ENCODE results near the gene LCN10. TPM values are rescaled to one million over a fixed set of nuclear protein-coding genes. Genes with fewer than 3 reads are reported as not detected.

The LCN10 gene
- total RNA-seq, 1 experiment from 2014 or later, result not detected

DNA sequence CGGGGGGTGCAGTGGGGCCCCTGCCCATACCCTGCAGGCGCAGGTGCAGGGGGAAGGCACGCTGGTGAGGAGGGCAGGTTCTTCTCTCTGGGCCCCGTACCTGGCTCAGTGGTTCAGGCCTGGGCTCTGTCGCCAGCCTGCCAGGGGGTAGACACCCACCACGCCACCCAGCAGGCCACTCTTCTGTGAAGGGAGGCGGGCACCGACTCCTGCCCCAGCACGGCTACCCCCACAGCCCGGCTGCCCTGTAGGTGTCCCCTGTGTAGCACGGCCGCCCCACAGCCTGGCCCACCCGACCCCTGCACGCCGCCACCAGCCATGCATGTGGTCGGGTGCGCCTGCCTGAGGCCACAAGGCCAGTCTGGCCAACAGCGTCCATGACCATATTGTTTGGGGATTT lies 3.9 kb upstream of the LCN10 start:
- no TSS peak for BruUV-seq (replicated peaks)
- Histone ChIP-seq H3K4me1 (no peaks in the 10 kb centered on the region), H3K4me3 (ENCODE audit: low read depth, low read length) (no peak overlapping the region), H3K36me3 (ENCODE audit: control insufficient read depth, insufficient read depth, low read length) (no peaks in the 10 kb centered on the region), H3K27me3 (replicated peaks; ENCODE audit: control insufficient read depth, insufficient read depth, low read length) (no peaks in the 10 kb centered on the region), H3K9me3 (peaks cover 2% of the 10 kb centered on the region)
- no peak overlapping the region for H3K27ac Mint-ChIP-seq (ENCODE audit: unreplicated experiment)
- H3K4me1 Mint-ChIP-seq (ENCODE audit: low read depth, unreplicated experiment), result no peaks in the 10 kb centered on the region
- TF ChIP-seq, protein P1, sequence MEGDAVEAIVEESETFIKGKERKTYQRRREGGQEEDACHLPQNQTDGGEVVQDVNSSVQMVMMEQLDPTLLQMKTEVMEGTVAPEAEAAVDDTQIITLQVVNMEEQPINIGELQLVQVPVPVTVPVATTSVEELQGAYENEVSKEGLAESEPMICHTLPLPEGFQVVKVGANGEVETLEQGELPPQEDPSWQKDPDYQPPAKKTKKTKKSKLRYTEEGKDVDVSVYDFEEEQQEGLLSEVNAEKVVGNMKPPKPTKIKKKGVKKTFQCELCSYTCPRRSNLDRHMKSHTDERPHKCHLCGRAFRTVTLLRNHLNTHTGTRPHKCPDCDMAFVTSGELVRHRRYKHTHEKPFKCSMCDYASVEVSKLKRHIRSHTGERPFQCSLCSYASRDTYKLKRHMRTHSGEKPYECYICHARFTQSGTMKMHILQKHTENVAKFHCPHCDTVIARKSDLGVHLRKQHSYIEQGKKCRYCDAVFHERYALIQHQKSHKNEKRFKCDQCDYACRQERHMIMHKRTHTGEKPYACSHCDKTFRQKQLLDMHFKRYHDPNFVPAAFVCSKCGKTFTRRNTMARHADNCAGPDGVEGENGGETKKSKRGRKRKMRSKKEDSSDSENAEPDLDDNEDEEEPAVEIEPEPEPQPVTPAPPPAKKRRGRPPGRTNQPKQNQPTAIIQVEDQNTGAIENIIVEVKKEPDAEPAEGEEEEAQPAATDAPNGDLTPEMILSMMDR (IDR thresholded peaks at IDR 0.05; ENCODE audit: insufficient read depth in 1 of 2, low read depth in 1 of 2, low read length in 1 of 2, severe bottlenecking in 1 of 2, unreplicated experiment in 1 of 2), result no peak
- CTCF ChIA-PET, result no interaction called here
- H3K36me3 Mint-ChIP-seq (ENCODE audit: insufficient read depth, unreplicated experiment), result no peaks in the 10 kb centered on the region
- H3K4me3 Mint-ChIP-seq (ENCODE audit: unreplicated experiment), result no peak overlapping the region
- no peaks in the 10 kb centered on the region for H3K27me3 Mint-ChIP-seq (ENCODE audit: insufficient read depth, unreplicated experiment)
- H3K9me3 Mint-ChIP-seq (ENCODE audit: unreplicated experiment), result peaks cover 13% of the 10 kb centered on the region
- POLR2A ChIA-PET, result no interaction called here
- intact Hi-C loops (cut with micrococcal nuclease; ENCODE audit: unreplicated experiment), result no loop called here
- DNase-seq, result no peak

DNA sequence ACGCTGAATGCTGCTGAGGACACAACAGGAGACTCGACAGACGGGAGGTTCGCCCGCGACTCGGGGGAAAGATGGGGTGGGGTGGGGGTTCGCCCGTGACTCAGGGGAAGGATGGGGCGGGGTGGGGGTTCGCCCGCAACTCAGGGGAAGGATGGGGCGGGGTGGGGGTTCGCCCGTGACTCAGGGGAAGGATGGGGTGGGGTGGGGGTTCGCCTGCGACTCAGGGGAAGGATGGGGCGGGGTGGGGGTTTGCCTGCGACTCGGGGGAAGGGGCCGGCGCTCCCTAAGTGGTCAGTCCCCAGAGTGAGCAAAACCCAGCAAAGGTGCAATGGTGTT lies 3.4 kb upstream of the LCN10 start:
- H3K4me1 ChIP-seq, result no peaks in the 10 kb centered on the region
- no peaks in the 10 kb centered on the region for H3K36me3 Mint-ChIP-seq (ENCODE audit: insufficient read depth, unreplicated experiment)
- CTCF ChIA-PET, result no interaction called here
- H3K4me1 Mint-ChIP-seq (ENCODE audit: low read depth, unreplicated experiment), result no peaks in the 10 kb centered on the region
- intact Hi-C loops (cut with micrococcal nuclease; ENCODE audit: unreplicated experiment), result no loop called here
- H3K4me3 ChIP-seq (ENCODE audit: low read depth, low read length), result no peak overlapping the region
- H3K27me3 ChIP-seq (replicated peaks; ENCODE audit: control insufficient read depth, insufficient read depth, low read length), result no peaks in the 10 kb centered on the region
- TF ChIP-seq, protein P1 (IDR thresholded peaks at IDR 0.05; ENCODE audit: insufficient read depth in 1 of 2, low read depth in 1 of 2, low read length in 1 of 2, severe bottlenecking in 1 of 2, unreplicated experiment in 1 of 2), result no peak
- no peak overlapping the region for H3K4me3 Mint-ChIP-seq (ENCODE audit: unreplicated experiment)
- POLR2A ChIA-PET, result no interaction called here
- no peaks in the 10 kb centered on the region for H3K36me3 ChIP-seq (ENCODE audit: control insufficient read depth, insufficient read depth, low read length)
- no peak for DNase-seq
- BruUV-seq (replicated peaks), result no TSS peak
- H3K27ac Mint-ChIP-seq (ENCODE audit: unreplicated experiment), result no peak overlapping the region
- H3K9me3 Mint-ChIP-seq (ENCODE audit: unreplicated experiment), result peaks cover 9% of the 10 kb centered on the region
- H3K27me3 Mint-ChIP-seq (ENCODE audit: insufficient read depth, unreplicated experiment), result no peaks in the 10 kb centered on the region
- H3K9me3 ChIP-seq, result no peaks in the 10 kb centered on the region

DNA sequence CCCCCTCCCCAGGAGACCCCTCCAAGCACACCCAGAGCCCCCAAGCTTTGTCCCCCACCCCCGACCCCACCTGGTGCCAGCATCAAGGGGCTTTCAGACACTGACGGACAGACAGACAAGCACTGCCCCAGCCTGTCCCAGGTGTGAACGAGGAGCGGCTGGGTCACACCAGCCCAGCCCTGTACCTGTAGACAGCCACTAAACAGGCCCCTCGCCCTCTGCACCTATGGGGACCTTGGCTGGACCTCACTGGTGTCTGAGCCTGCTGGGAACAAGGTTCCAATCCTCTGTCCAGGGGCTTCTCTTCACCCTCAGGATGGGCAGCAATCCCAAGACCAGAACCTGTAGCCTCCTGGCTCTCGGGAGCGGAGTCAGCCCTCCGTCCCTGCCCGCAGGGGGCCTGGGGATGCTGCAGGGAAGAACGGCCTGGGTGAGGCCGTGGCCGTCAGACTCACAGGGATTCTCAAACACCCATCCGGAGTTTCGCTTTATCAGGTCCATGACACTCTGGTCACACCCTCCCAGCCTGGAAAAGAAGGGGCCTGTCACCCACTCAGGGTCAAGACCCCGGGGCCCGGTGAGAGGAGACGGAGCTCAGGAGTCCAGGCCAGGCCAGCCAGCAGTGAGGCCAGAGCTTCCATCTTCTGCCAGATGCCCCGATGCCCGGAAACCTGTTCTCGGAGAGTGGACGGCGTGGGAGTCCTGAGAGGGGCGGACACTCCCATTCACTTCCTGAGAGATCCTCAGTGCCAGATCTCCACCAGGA lies 2.8 kb upstream of the LCN10 start:
- ChIA-PET CTCF (no interaction called here), POLR2A (no interaction called here)
- Mint-ChIP-seq H3K36me3 (ENCODE audit: insufficient read depth, unreplicated experiment) (no peaks in the 10 kb centered on the region), H3K27ac (ENCODE audit: unreplicated experiment) (no peak overlapping the region), H3K4me3 (ENCODE audit: unreplicated experiment) (no peak overlapping the region), H3K4me1 (ENCODE audit: low read depth, unreplicated experiment) (no peaks in the 10 kb centered on the region), H3K9me3 (ENCODE audit: unreplicated experiment) (peaks cover 4% of the 10 kb centered on the region), H3K27me3 (ENCODE audit: insufficient read depth, unreplicated experiment) (no peaks in the 10 kb centered on the region)
- H3K36me3 ChIP-seq (ENCODE audit: control insufficient read depth, insufficient read depth, low read length), result no peaks in the 10 kb centered on the region
- no TSS peak for BruUV-seq (replicated peaks)
- TF ChIP-seq, protein P1 (IDR thresholded peaks at IDR 0.05; ENCODE audit: insufficient read depth in 1 of 2, low read depth in 1 of 2, low read length in 1 of 2, severe bottlenecking in 1 of 2, unreplicated experiment in 1 of 2), result no peak
- no peaks in the 10 kb centered on the region for H3K9me3 ChIP-seq
- intact Hi-C loops (cut with micrococcal nuclease; ENCODE audit: unreplicated experiment), result no loop called here
- no peaks in the 10 kb centered on the region for H3K4me1 ChIP-seq
- H3K4me3 ChIP-seq (ENCODE audit: low read depth, low read length), result no peak overlapping the region
- no peak for DNase-seq
- no peaks in the 10 kb centered on the region for H3K27me3 ChIP-seq (replicated peaks; ENCODE audit: control insufficient read depth, insufficient read depth, low read length)
